ENCODE measurements around the gene ZNF440. TPM values are rescaled to one million over a fixed set of nuclear protein-coding genes. Genes with fewer than 3 reads are reported as not detected.

ZNF440 gene
- polyA plus RNA-seq, 1 of the 3 experiments (the other 2 are of a cell fraction), result 2.0 TPM

- TF ChIP-seq RCOR1 (IDR thresholded peaks at IDR 0.05; ENCODE audit: low read length), result peak; percentile 28; the same call in 1 of the 2 replicates
- TF ChIP-seq EP300 (IDR thresholded peaks at IDR 0.05; ENCODE audit: borderline replicate concordance in 1 of 2, low read depth in 1 of 2, low read length in 1 of 2), result no peak
Observed at GRCh38 chr19:11814029-11814699, at the start of gene ZNF440 (continued).

GRCh38 chr19:11766597-11767591, 47.2 kb upstream of the ZNF440 start, which contains the start of gene ZNF441:
Gene ZNF441 (plus strand): TSS chr19:11767000. CDS start chr19:11767194, 194 bp downstream.
- Histone ChIP-seq H3K36me3 (replicated peaks in 1 of 2; ENCODE audit: control insufficient read depth in 1 of 2, insufficient read depth in 2 of 2, low read length in 1 of 2) (peaks cover 0 to 3% of the 10 kb centered on the region in 2 experiments), H3K4me1 (ENCODE audit: control insufficient read depth in 1 of 2, insufficient read depth in 2 of 2, low read depth in 1 of 2, low read length in 1 of 2) (peaks cover 0 to 10% of the 10 kb centered on the region in 2 experiments; a peak in 1 of 4 replicates), H3K27ac (ENCODE audit: low read depth in 2 of 2, low read length in 1 of 2) (peak within 1 kb of the TSS; percentile 66 to 90), H3K4me2 (peak within 1 kb of the TSS; percentile 95), H2AFZ (ENCODE audit: low read depth) (peak within 1 kb of the TSS; percentile 99), H3K27me3 (ENCODE audit: insufficient read depth) (no peaks in the 10 kb centered on the region), H3K79me2 (ENCODE audit: insufficient read depth) (peaks cover 36% of the 10 kb centered on the region), H4K20me1 (ENCODE audit: insufficient read depth) (no peaks in the 10 kb centered on the region), H3F3A (replicated peaks; ENCODE audit: insufficient read depth) (no peaks in the 10 kb centered on the region), H3K4me3 (ENCODE audit: low read depth in 2 of 2, low read length in 1 of 2) (peak within 1 kb of the TSS; percentile 72 to 90), H3K9me3 (no peaks in the 10 kb centered on the region), H3K9ac (peak within 1 kb of the TSS; percentile 94), H3K9me2 (no peaks in the 10 kb centered on the region)
- WGBS (ENCODE audit: low lambda C conversion rate), result 2% methylated on average over 25 of the region's 61 CpGs
- peak; percentile 96 for DNase-seq
- CTCF ChIA-PET, result interaction anchor here (0.9 to 1.7 kb wide), 5 partner anchors 30 to 73 kb away, joined by 3 to 6 read pairs (median 4); partner anchors contain the start of gene ZNF491
- POLR2A ChIA-PET, result interaction anchor here (0.6 to 1.1 kb wide), 7 partner anchors 19 to 428 kb away, joined by 3 to 7 read pairs (median 4); partner anchors contain the start of gene ZNF440
- TF ChIP-seq FOSL2 (IDR thresholded peaks at IDR 0.05; ENCODE audit: borderline replicate concordance, low read depth) (no peak), FOXJ3 (CRISPR knock-in tag; IDR thresholded peaks at IDR 0.05) (no peak), ELF1 (IDR thresholded peaks at IDR 0.05) (peak; percentile 43; the same call in 1 of the 2 replicates), POLR2AphosphoS5 (IDR thresholded peaks at IDR 0.05; ENCODE audit: low read depth, low read length) (peak; percentile 92), YY1 (IDR thresholded peaks at IDR 0.05; ENCODE audit: low read depth) (no peak), EZH2phosphoT487 (IDR thresholded peaks at IDR 0.05; ENCODE audit: borderline replicate concordance, low read depth) (no peak), NFIC (IDR thresholded peaks at IDR 0.05; ENCODE audit: borderline replicate concordance) (no peak), MAX (IDR thresholded peaks at IDR 0.05; ENCODE audit: low read depth) (0 out of 2 replicates have a peak, but pooled peaks have one; percentile 53), SIN3A (IDR thresholded peaks at IDR 0.05; ENCODE audit: borderline replicate concordance, low read depth, low read length) (0 out of 2 replicates have a peak, but pooled peaks have one; percentile 34), PBX3 (IDR thresholded peaks at IDR 0.05) (peak; percentile 97), RFX5 (IDR thresholded peaks at IDR 0.05; ENCODE audit: low read length) (no peak), MXI1 (IDR thresholded peaks at IDR 0.05; ENCODE audit: low read depth, low read length) (peak; percentile 95), RCOR1 (IDR thresholded peaks at IDR 0.05; ENCODE audit: low read length) (no peak), USF1 (IDR thresholded peaks at IDR 0.05; ENCODE audit: borderline replicate concordance, low read depth) (peak; percentile 5; the same call in 1 of the 2 replicates), GABPA (IDR thresholded peaks at IDR 0.05; ENCODE audit: low read depth) (peak; percentile 57), TAF1 (IDR thresholded peaks at IDR 0.05; ENCODE audit: borderline replicate concordance, low read depth, low read length) (peak; percentile 56; the same call in 1 of the 2 replicates), SMC3 (IDR thresholded peaks at IDR 0.05; ENCODE audit: low read depth, low read length) (0 out of 2 replicates have a peak, but pooled peaks have one; percentile 12), REST (IDR thresholded peaks at IDR 0.05; ENCODE audit: low read depth, low read length) (no peak), FOXM1 (IDR thresholded peaks at IDR 0.05; ENCODE audit: low read depth) (no peak), TEAD4 (IDR thresholded peaks at IDR 0.05; ENCODE audit: borderline replicate concordance, insufficient read depth) (no peak), TCF12 (IDR thresholded peaks at IDR 0.05) (peak; percentile 10; the same call in 1 of the 2 replicates), RXRA (IDR thresholded peaks at IDR 0.05; ENCODE audit: borderline replicate concordance, low read depth) (no peak), CHD2 (IDR thresholded peaks at IDR 0.05; ENCODE audit: low read length, partially characterized antibody) (peak; percentile 77)

Measured in SK-N-SH (cell line).